ENCODE data around the gene LRRC4C. TPM values are rescaled to one million over a fixed set of nuclear protein-coding genes. Genes with fewer than 3 reads are reported as not detected.

Gene LRRC4C
- total RNA-seq, 2 experiments from 2014 or later = not detected

GRCh38 chr11:40132912-40133311, 1326.5 kb downstream of the LRRC4C start:
- Histone ChIP-seq H3K27me3 (ENCODE audit: control insufficient read depth in 1 of 2, insufficient read depth in 2 of 2, low read length in 2 of 2) (no peaks in the 10 kb centered on the region), H3K27ac (ENCODE audit: low read depth in 1 of 2, low read length in 2 of 2) (no peak overlapping the region), H3K4me1 (ENCODE audit: insufficient read depth, low read length) (no peaks in the 10 kb centered on the region), H3K36me3 (ENCODE audit: insufficient read depth, low read length) (no peaks in the 10 kb centered on the region), H3K9me3 (ENCODE audit: control insufficient read depth in 1 of 2, insufficient read depth in 1 of 2, low read length in 2 of 2) (peaks cover 3 to 4% of the 10 kb centered on the region in 2 experiments), H3K4me3 (ENCODE audit: low read length) (no peak overlapping the region)
- no peaks in the 10 kb centered on the region for H3K36me3 Mint-ChIP-seq (ENCODE audit: low read depth)
- ATAC-seq (ENCODE audit: poor library complexity) (no peak), DNase-seq (no peak)
- CTCF ChIA-PET = no interaction called here
- POLR2A ChIA-PET = no interaction called here
- H3K4me3 Mint-ChIP-seq = no peak overlapping the region
- no peak overlapping the region for H3K27ac Mint-ChIP-seq
- H3K4me1 Mint-ChIP-seq (ENCODE audit: low read depth) = no peaks in the 10 kb centered on the region
- H3K27me3 Mint-ChIP-seq = no peaks in the 10 kb centered on the region
- peaks cover 6% of the 10 kb centered on the region for H3K9me3 Mint-ChIP-seq
- intact Hi-C loops (cut with DNase I, micrococcal nuclease) = no loop called here
- TF ChIP-seq, protein P1, sequence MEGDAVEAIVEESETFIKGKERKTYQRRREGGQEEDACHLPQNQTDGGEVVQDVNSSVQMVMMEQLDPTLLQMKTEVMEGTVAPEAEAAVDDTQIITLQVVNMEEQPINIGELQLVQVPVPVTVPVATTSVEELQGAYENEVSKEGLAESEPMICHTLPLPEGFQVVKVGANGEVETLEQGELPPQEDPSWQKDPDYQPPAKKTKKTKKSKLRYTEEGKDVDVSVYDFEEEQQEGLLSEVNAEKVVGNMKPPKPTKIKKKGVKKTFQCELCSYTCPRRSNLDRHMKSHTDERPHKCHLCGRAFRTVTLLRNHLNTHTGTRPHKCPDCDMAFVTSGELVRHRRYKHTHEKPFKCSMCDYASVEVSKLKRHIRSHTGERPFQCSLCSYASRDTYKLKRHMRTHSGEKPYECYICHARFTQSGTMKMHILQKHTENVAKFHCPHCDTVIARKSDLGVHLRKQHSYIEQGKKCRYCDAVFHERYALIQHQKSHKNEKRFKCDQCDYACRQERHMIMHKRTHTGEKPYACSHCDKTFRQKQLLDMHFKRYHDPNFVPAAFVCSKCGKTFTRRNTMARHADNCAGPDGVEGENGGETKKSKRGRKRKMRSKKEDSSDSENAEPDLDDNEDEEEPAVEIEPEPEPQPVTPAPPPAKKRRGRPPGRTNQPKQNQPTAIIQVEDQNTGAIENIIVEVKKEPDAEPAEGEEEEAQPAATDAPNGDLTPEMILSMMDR (IDR thresholded peaks at IDR 0.05) = no peak

DNA sequence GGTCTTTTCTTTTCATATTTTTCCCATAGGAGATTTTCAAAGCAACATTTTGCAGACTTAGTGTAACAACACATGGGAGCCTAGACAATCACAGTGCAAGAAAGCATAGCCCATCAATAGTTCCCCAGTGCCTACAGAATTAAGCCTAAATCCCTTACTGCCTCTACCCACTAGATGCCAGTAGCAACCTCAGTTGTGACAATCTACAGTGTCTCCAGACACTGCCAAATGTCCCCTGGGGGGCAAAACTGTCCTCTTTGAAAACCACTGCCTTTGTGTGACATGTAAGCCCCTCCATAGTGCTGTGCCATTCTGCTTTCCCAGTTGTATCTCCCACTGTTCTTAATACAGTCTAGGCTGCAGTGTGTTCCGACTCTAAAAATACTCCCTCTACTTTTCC, 1329.0 kb downstream of the LRRC4C start:
- no peak for ATAC-seq (ENCODE audit: poor library complexity)

DNA sequence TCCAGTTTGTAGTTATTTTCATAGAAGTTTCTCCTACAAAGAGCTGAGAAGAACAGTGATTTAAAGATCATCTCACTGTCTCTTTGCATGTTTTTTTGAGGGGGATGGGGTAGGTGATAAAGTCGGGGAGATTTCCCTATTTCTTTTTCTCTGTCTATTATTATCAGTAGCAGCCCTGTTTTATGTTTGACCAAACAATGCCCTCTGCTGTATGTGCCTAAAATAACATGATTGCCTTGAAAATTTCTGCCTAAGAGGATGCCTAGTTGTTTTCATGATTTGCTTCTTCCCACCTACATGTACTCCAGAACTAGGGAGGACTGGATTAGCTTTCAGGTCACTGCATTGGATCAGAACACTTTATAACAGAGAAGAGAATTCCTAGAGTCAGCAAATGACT, 1330.2 kb downstream of the LRRC4C start:
- H3K4me1 Mint-ChIP-seq (ENCODE audit: low read depth) = no peaks in the 10 kb centered on the region
- no peak for ATAC-seq (ENCODE audit: poor library complexity)
- H3K36me3 Mint-ChIP-seq (ENCODE audit: low read depth) = no peaks in the 10 kb centered on the region
- no peak for DNase-seq
- TF ChIP-seq, protein P1 (IDR thresholded peaks at IDR 0.05) = no peak
- no peak overlapping the region for H3K27ac Mint-ChIP-seq
- peaks cover 0 to 3% of the 10 kb centered on the region in 2 experiments for H3K9me3 ChIP-seq (ENCODE audit: control insufficient read depth in 1 of 2, insufficient read depth in 1 of 2, low read length in 2 of 2)
- H3K36me3 ChIP-seq (ENCODE audit: insufficient read depth, low read length) = no peaks in the 10 kb centered on the region
- ChIA-PET CTCF (no interaction called here), POLR2A (no interaction called here)
- H3K4me3 ChIP-seq (ENCODE audit: low read length) = no peak overlapping the region
- intact Hi-C loops (cut with DNase I, micrococcal nuclease) = no loop called here
- no peak overlapping the region for H3K4me3 Mint-ChIP-seq
- no peaks in the 10 kb centered on the region for H3K27me3 Mint-ChIP-seq
- no peaks in the 10 kb centered on the region for H3K27me3 ChIP-seq (ENCODE audit: control insufficient read depth in 1 of 2, insufficient read depth in 2 of 2, low read length in 2 of 2)
- no peaks in the 10 kb centered on the region for H3K4me1 ChIP-seq (ENCODE audit: insufficient read depth, low read length)
- H3K27ac ChIP-seq (ENCODE audit: low read depth in 1 of 2, low read length in 2 of 2) = no peak overlapping the region
- H3K9me3 Mint-ChIP-seq = peaks cover 12% of the 10 kb centered on the region

More for the DNA sequence above, 1329.0 kb downstream of the LRRC4C start:
- Histone ChIP-seq H3K27ac (ENCODE audit: low read depth in 1 of 2, low read length in 2 of 2) (no peak overlapping the region), H3K4me3 (ENCODE audit: low read length) (no peak overlapping the region), H3K27me3 (ENCODE audit: control insufficient read depth in 1 of 2, insufficient read depth in 2 of 2, low read length in 2 of 2) (no peaks in the 10 kb centered on the region), H3K36me3 (ENCODE audit: insufficient read depth, low read length) (no peaks in the 10 kb centered on the region), H3K4me1 (ENCODE audit: insufficient read depth, low read length) (no peaks in the 10 kb centered on the region), H3K9me3 (ENCODE audit: control insufficient read depth in 1 of 2, insufficient read depth in 1 of 2, low read length in 2 of 2) (peaks cover 0 to 3% of the 10 kb centered on the region in 2 experiments)
- Mint-ChIP-seq H3K27me3 (no peaks in the 10 kb centered on the region), H3K27ac (no peak overlapping the region), H3K36me3 (ENCODE audit: low read depth) (no peaks in the 10 kb centered on the region), H3K9me3 (peaks cover 10% of the 10 kb centered on the region), H3K4me3 (no peak overlapping the region), H3K4me1 (ENCODE audit: low read depth) (no peaks in the 10 kb centered on the region)
- ChIA-PET POLR2A (no interaction called here), CTCF (no interaction called here)
- TF ChIP-seq, protein P1 (IDR thresholded peaks at IDR 0.05) = no peak
- intact Hi-C loops (cut with DNase I, micrococcal nuclease) = no loop called here
- no peak for DNase-seq

All from CD4-positive, alpha-beta T cell (primary cell).